Peyer's patch (tissue), 4 donors: ENCODE results near the gene JMY.

Experiments used
- POLR2A ChIP-seq, 2 donors: fragments of 450-650 bp; IDR thresholded peaks; one replicate each; pipeline ENCODE4 v1.5.1; 2017; ENCODE audit warnings: antibody characterized with exemption in 2 of 2, mild to moderate bottlenecking in 2 of 2, moderate library complexity in 2 of 2
- TF ChIP-seq, protein P1 (sequence below), 6 experiments: fragments of 450-650 bp in 4 of 6; fragments of 200-600 bp in 2 of 6; sonication (generic) in 1 of 6; IDR thresholded peaks; one replicate each; pipeline ENCODE4 v1.5.1; 2017 to 2019; ENCODE audit warnings: antibody characterized with exemption in 6 of 6, mild to moderate bottlenecking in 3 of 6, moderate library complexity in 1 of 6

DNA sequence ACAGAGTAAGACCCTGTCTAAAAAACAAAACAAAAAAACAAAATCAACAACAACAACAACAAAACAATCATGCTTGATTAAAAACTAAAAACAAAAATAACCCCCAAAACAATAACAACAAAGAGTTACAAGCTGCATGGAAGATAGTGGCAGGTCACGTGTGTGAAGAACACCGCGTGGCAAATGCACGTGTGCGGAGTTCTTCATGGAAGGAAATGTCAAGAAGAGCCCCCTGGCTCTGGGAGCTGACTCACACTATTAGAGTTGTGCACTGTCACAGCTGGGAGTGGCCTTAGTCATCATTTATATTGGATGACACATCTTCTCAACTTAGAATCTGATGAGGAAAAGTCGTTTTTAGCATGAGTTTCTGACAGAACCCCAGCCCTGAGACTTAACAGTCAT, 110.5 kb downstream of the JMY start:
- TF ChIP-seq, protein P1, sequence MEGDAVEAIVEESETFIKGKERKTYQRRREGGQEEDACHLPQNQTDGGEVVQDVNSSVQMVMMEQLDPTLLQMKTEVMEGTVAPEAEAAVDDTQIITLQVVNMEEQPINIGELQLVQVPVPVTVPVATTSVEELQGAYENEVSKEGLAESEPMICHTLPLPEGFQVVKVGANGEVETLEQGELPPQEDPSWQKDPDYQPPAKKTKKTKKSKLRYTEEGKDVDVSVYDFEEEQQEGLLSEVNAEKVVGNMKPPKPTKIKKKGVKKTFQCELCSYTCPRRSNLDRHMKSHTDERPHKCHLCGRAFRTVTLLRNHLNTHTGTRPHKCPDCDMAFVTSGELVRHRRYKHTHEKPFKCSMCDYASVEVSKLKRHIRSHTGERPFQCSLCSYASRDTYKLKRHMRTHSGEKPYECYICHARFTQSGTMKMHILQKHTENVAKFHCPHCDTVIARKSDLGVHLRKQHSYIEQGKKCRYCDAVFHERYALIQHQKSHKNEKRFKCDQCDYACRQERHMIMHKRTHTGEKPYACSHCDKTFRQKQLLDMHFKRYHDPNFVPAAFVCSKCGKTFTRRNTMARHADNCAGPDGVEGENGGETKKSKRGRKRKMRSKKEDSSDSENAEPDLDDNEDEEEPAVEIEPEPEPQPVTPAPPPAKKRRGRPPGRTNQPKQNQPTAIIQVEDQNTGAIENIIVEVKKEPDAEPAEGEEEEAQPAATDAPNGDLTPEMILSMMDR (IDR thresholded peaks at IDR 0.05): no peak
- no peak for TF ChIP-seq POLR2A (IDR thresholded peaks at IDR 0.05)
